H1 (cell line): ENCODE data around the gene PAQR5. TPM values are rescaled to one million over a fixed set of nuclear protein-coding genes. Genes with fewer than 3 reads are reported as not detected.

ENCODE experiments used
- CTCF ChIA-PET: fragments of 300-600 bp; sonication (Branson Sonifier 250); formaldehyde crosslinking; loops from one replicate; lab custom pipeline; 2021; ENCODE audit not compliant: partially characterized antibody; lab: Charles Lee
- POLR2A ChIA-PET: fragments of 300-600 bp; sonication (Branson Sonifier 250); formaldehyde crosslinking; loops from one replicate; lab custom pipeline; 2021; ENCODE audit warnings: inconsistent platforms; ENCODE audit not compliant: partially characterized antibody; lab: Charles Lee
- DNase-seq, 2 experiments: peaks; one replicate each; pipeline versions ENCODE4 v3.0.0 to v3.0.0-alpha.2; 2010 to 2022; ENCODE audit warnings: low spot score in 2 of 2, low read depth in 1 of 2, mixed read lengths in 1 of 2
- FAIRE-seq: peaks from 2 replicates; lab custom pipeline; 2011; peaks lifted over from hg19 to GRCh38; lab: Jason Lieb, UNC
- H2AFZ ChIP-seq: 2 replicates; pipeline ENCODE4 v1.8.1; 2012; ENCODE audit warnings: low read length, inconsistent platforms
- H2AK5ac ChIP-seq: 2 replicates; pipeline ENCODE4 v1.6.1; 2013; ENCODE audit warnings: low read depth, low read length
- H2BK120ac ChIP-seq: replicated peaks from 2 replicates; pipeline ENCODE3; 2013; ENCODE audit warnings: low read depth, low read length, inconsistent platforms
- H2BK12ac ChIP-seq: 2 replicates; pipeline ENCODE4 v1.6.1; 2013; ENCODE audit warnings: low read depth, low read length
- H2BK15ac ChIP-seq: 2 replicates; pipeline ENCODE4 v1.6.1; 2013; ENCODE audit warnings: low read length
- H2BK20ac ChIP-seq: 2 replicates; pipeline ENCODE4 v1.6.1; 2013; ENCODE audit warnings: low read length
- H2BK5ac ChIP-seq: 2 replicates; pipeline ENCODE4 v1.6.1; 2013; ENCODE audit warnings: low read depth, low read length
- H3K14ac ChIP-seq: 2 replicates; pipeline ENCODE4 v1.6.1; 2013; ENCODE audit warnings: inconsistent platforms; ENCODE audit not compliant: insufficient read length
- H3K18ac ChIP-seq: 2 replicates; pipeline ENCODE4 v1.6.1; 2013; ENCODE audit warnings: low read length; ENCODE audit errors: extremely low read depth
- H3K23ac ChIP-seq: 2 replicates; pipeline ENCODE4 v1.6.1; 2013; ENCODE audit warnings: inconsistent platforms; ENCODE audit not compliant: insufficient read length
- H3K23me2 ChIP-seq: 2 replicates; pipeline ENCODE4 v1.6.1; 2013; ENCODE audit warnings: low read depth, low read length
- H3K27ac ChIP-seq: 2 replicates; pipeline ENCODE4 v1.6.1; 2011; ENCODE audit warnings: low read depth, low read length, inconsistent platforms
- H3K27me3 ChIP-seq, 4 experiments: replicated peaks in 1 of 4; 1 replicate in 1 of 4; 2 replicates in 3 of 4; pipeline versions ENCODE4 v1.6.1 to v1.8.1; 2011 to 2013; ENCODE audit warnings: low read length in 3 of 4, mild to moderate bottlenecking in 3 of 4, inconsistent platforms in 2 of 4, mixed read lengths in 2 of 4, moderate library complexity in 1 of 4; ENCODE audit not compliant: control insufficient read depth in 3 of 4, insufficient read depth in 3 of 4; ENCODE audit errors: extremely low read depth in 1 of 4
- H3K36me3 ChIP-seq, 4 experiments: 2 replicates each; pipeline versions ENCODE4 v1.6.1 to v1.8.1; 2011 to 2013; ENCODE audit warnings: mild to moderate bottlenecking in 4 of 4, low read length in 3 of 4, moderate library complexity in 2 of 4, control low read depth in 1 of 4, inconsistent platforms in 1 of 4; ENCODE audit not compliant: insufficient read depth in 4 of 4, control insufficient read depth in 2 of 4
- H3K4ac ChIP-seq: replicated peaks from 2 replicates; pipeline ENCODE3; 2013; ENCODE audit warnings: low read length, low read depth, mixed read lengths, inconsistent platforms; ENCODE audit not compliant: insufficient read length
- H3K4me1 ChIP-seq, 4 experiments: replicated peaks in 1 of 4; 1 replicate in 1 of 4; 2 replicates in 3 of 4; pipeline versions ENCODE4 v1.6.1 to v1.8.1; 2011 to 2013; ENCODE audit warnings: low read length in 3 of 4, inconsistent platforms in 2 of 4, mixed read lengths in 1 of 4; ENCODE audit not compliant: insufficient read depth in 4 of 4, control insufficient read depth in 3 of 4
- H3K4me2 ChIP-seq, 2 experiments: 2 replicates each; pipeline versions ENCODE4 v1.6.1 to v1.8.1; 2011 to 2013; ENCODE audit warnings: low read depth in 2 of 2, low read length in 2 of 2, control low read depth in 1 of 2, inconsistent platforms in 1 of 2, mild to moderate bottlenecking in 1 of 2; ENCODE audit not compliant: insufficient read depth in 1 of 2
- H3K4me3 ChIP-seq, 4 experiments: fragments of 200-600, 300-600 bp in 1 of 4; sonication (generic), shearing (Covaris generic), sonication (Bioruptor Twin) in 1 of 4; 2 replicates each; pipeline versions ENCODE4 v1.5.1 to v1.8.1; 2011 to 2016; ENCODE audit warnings: low read length in 4 of 4, low read depth in 3 of 4, control low read depth in 2 of 4, inconsistent platforms in 2 of 4, mild to moderate bottlenecking in 2 of 4, mixed read lengths in 1 of 4, moderate library complexity in 1 of 4; ENCODE audit not compliant: insufficient read depth in 2 of 4; ENCODE audit errors: extremely low read depth in 1 of 4
- H3K56ac ChIP-seq: replicated peaks from 2 replicates; pipeline ENCODE3; 2013; ENCODE audit warnings: low read depth, mild to moderate bottlenecking, mixed read lengths, low read length, inconsistent platforms; ENCODE audit not compliant: insufficient read length
- H3K79me1 ChIP-seq: 2 replicates; pipeline ENCODE4 v1.6.1; 2013; ENCODE audit warnings: low read depth, low read length, control low read depth
- H3K79me2 ChIP-seq, 2 experiments: 2 replicates each; pipeline versions ENCODE4 v1.6.1 to v1.8.1; 2012 to 2013; ENCODE audit warnings: low read length in 2 of 2, mild to moderate bottlenecking in 2 of 2, inconsistent platforms in 1 of 2; ENCODE audit not compliant: insufficient read depth in 2 of 2, control insufficient read depth in 1 of 2
- H3K9ac ChIP-seq, 4 experiments: replicated peaks in 1 of 4; 1 replicate in 1 of 4; 2 replicates in 3 of 4; pipeline versions ENCODE4 v1.6.1 to v1.8.1; 2011 to 2013; ENCODE audit warnings: low read depth in 3 of 4, low read length in 3 of 4, control low read depth in 2 of 4, mild to moderate bottlenecking in 2 of 4, moderate library complexity in 2 of 4, inconsistent platforms in 1 of 4; ENCODE audit errors: extremely low read depth in 1 of 4
- H3K9me3 ChIP-seq, 2 experiments: 2 replicates each; pipeline versions ENCODE4 v1.6.1 to v1.8.1; 2012 to 2013; ENCODE audit warnings: mild to moderate bottlenecking in 2 of 2, moderate library complexity in 2 of 2, control low read depth in 1 of 2, inconsistent platforms in 1 of 2, low read depth in 1 of 2, low read length in 1 of 2, mixed read lengths in 1 of 2; ENCODE audit not compliant: insufficient read depth in 2 of 2
- H4K20me1 ChIP-seq, 2 experiments: replicated peaks in 1 of 2; 2 replicates each; pipeline versions ENCODE3 to v1.8.1; 2011 to 2013; ENCODE audit warnings: inconsistent platforms in 2 of 2, low read length in 2 of 2, mild to moderate bottlenecking in 1 of 2; ENCODE audit not compliant: insufficient read depth in 2 of 2, control insufficient read depth in 1 of 2
- H4K5ac ChIP-seq: 2 replicates; pipeline ENCODE4 v1.6.1; 2013; ENCODE audit warnings: low read length, low read depth, mixed read lengths, inconsistent platforms; ENCODE audit not compliant: insufficient read length
- H4K8ac ChIP-seq: 2 replicates; pipeline ENCODE4 v1.8.0; 2013; ENCODE audit warnings: mild to moderate bottlenecking, moderate library complexity, low read length, inconsistent platforms; ENCODE audit not compliant: insufficient read depth; ENCODE audit errors: extremely low read depth
- H4K91ac ChIP-seq: replicated peaks from 2 replicates; pipeline ENCODE3; 2013; ENCODE audit warnings: low read length, mixed read lengths, inconsistent platforms; ENCODE audit not compliant: insufficient read length
- ASH2L ChIP-seq: fragments of 200-600, 300-600 bp; sonication (generic); IDR thresholded peaks from one replicate; pipeline ENCODE4 v1.7.1; 2017; ENCODE audit warnings: low read length
- CHD2 ChIP-seq: IDR thresholded peaks from 2 replicates; pipeline ENCODE4 v1.6.1; 2012; ENCODE audit warnings: low read length, improper control_type of control experiment
- CREB1 ChIP-seq: IDR thresholded peaks from 2 replicates; pipeline ENCODE4 v1.6.1; 2012; ENCODE audit warnings: inconsistent platforms
- EGR1 ChIP-seq: IDR thresholded peaks from 2 replicates; pipeline ENCODE4 v1.6.1; 2011; ENCODE audit warnings: low read depth, low read length, borderline replicate concordance
- KDM4A ChIP-seq: IDR thresholded peaks from one replicate; pipeline ENCODE4 v1.7.1; 2012; ENCODE audit warnings: low read depth, mild to moderate bottlenecking, moderate library complexity, low read length, inconsistent platforms; ENCODE audit not compliant: severe bottlenecking
- POLR2AphosphoS5 ChIP-seq: IDR thresholded peaks from 2 replicates; pipeline ENCODE4 v1.6.1; 2011; ENCODE audit warnings: low read depth, low read length
- SP1 ChIP-seq: IDR thresholded peaks from 2 replicates; pipeline ENCODE4 v1.6.1; 2011; ENCODE audit warnings: low read depth, low read length
- SP4 ChIP-seq: IDR thresholded peaks from 2 replicates; pipeline ENCODE4 v1.6.1; 2012; ENCODE audit warnings: low read length, inconsistent platforms
- SRF ChIP-seq: IDR thresholded peaks from 2 replicates; pipeline ENCODE4 v1.6.1; 2011; ENCODE audit warnings: mild to moderate bottlenecking, low read depth, low read length, moderate library complexity
- TCF12 ChIP-seq: IDR thresholded peaks from 2 replicates; pipeline ENCODE4 v1.6.1; 2011; ENCODE audit warnings: low read depth, mild to moderate bottlenecking, low read length
- TEAD4 ChIP-seq: IDR thresholded peaks from 2 replicates; pipeline ENCODE4 v1.6.1; 2012; ENCODE audit warnings: low read depth, low read length, inconsistent platforms, mixed read lengths
- WGBS, 2 experiments: shearing (Covaris generic) in 1 of 2; methylation state at CpG; one replicate each; pipeline versions ENCODE4 v1.1.6 to v1.1.7; 2013 to 2015; ENCODE audit warnings: low lambda C conversion rate in 2 of 2, mixed read lengths in 2 of 2, inconsistent platforms in 1 of 2, low coverage in 1 of 2, missing lambda C conversion rate in 1 of 2; ENCODE audit not compliant: insufficient replicate concordance in 2 of 2, insufficient coverage in 1 of 2, insufficient read length in 1 of 2; ENCODE audit errors: extremely low coverage in 1 of 2, missing lambda C conversion rate in 1 of 2; 5-methylcytosine and 5-hydroxymethylcytosine counted together
- polyA plus RNA-seq, 7 experiments: library from polyadenylated mRNA; depleted of rRNA in 3 of 7; stranded (reverse) in 5 of 7; unstranded in 2 of 7; fragments of >200 nt in 5 of 7; fragments of 200-250 nt in 2 of 7; gene quantifications; 1 replicate in 5 of 7; 2 replicates in 1 of 7; 4 replicates in 1 of 7; pipeline versions ENCODE4 v1.2.1 to v1.2.3, GENCODE V29; 2011 to 2013; ENCODE audit warnings: missing spikeins in 2 of 7, mixed read lengths in 2 of 7
- total RNA-seq: library from RNA; stranded (reverse); fragmentation: NEBNext Ultra II Directional; extraction: Animal tissue kit (Norgen Biotek cat#: 25700); gene quantifications from 2 replicates; pipeline ENCODE4 v1.2.1, GENCODE V29; 2021
- TF ChIP-seq, protein P1 (sequence below), 3 experiments: IDR thresholded peaks; 1 replicate in 2 of 3; 2 replicates in 1 of 3; pipeline versions ENCODE4 v1.5.1 to v1.6.1; 2011; ENCODE audit warnings: low read length in 3 of 3, mild to moderate bottlenecking in 3 of 3, inconsistent platforms in 2 of 3, low read depth in 1 of 3, moderate library complexity in 1 of 3; ENCODE audit not compliant: insufficient read depth in 1 of 3; ENCODE audit errors: control extremely low read depth in 1 of 3

PAQR5 gene
- total and polyA plus RNA-seq, 2 of the 8 experiments (the other 6 are each of a cell fraction or from before 2014, with no cell fraction given) = 8.7 to 18.1 TPM

- no peak overlapping the region for H2BK20ac ChIP-seq
- H2BK12ac ChIP-seq = no peak overlapping the region
- FAIRE-seq = no peak
- H4K5ac ChIP-seq = no peak overlapping the region
- no peak overlapping the region for H3K4me3 ChIP-seq
- H3K27ac ChIP-seq = no peak overlapping the region
- H3K9me3 ChIP-seq = no peaks in the 10 kb centered on the region
- no peak for DNase-seq
- no peak overlapping the region for H3K4me2 ChIP-seq
- peaks cover 0 to 6% (median 3%) of the 10 kb centered on the region in 4 experiments; a peak in 4 of 7 replicates for H3K4me1 ChIP-seq
- no peak overlapping the region for H4K91ac ChIP-seq
- no peaks in the 10 kb centered on the region for H3K23me2 ChIP-seq
- H2BK120ac ChIP-seq = no peak overlapping the region
- H4K20me1 ChIP-seq = peaks cover 0 to 1% of the 10 kb centered on the region in 2 experiments
- H3K36me3 ChIP-seq = no peaks in the 10 kb centered on the region
- 82% methylated on average over 9 of the region's 9 CpGs; no CpG with 5 or more reads in 1 of the 2 experiments for WGBS, 2 experiments
- POLR2A ChIA-PET = interaction anchor here (0.7 kb wide), 1 partner anchor 141 kb away, joined by 3 read pairs; no protein-coding TSS in a partner anchor
- no peak overlapping the region for H2AK5ac ChIP-seq
- no peak overlapping the region for H3K56ac ChIP-seq
- no peaks in the 10 kb centered on the region for H3K27me3 ChIP-seq
- no peaks in the 10 kb centered on the region; the same call in none of the 2 replicates for H3K79me1 ChIP-seq
- H2BK15ac ChIP-seq = no peak overlapping the region
- no peak overlapping the region for H2BK5ac ChIP-seq
- H3K14ac ChIP-seq = no peak overlapping the region
- no peak overlapping the region for H3K4ac ChIP-seq
- no peak overlapping the region for H4K8ac ChIP-seq
- no peak overlapping the region for H3K23ac ChIP-seq
- H3K79me2 ChIP-seq = no peaks in the 10 kb centered on the region
- H2AFZ ChIP-seq = no peak overlapping the region
- H3K18ac ChIP-seq = no peak overlapping the region
- no peak overlapping the region for H3K9ac ChIP-seq
- CTCF ChIA-PET = interaction anchor here (0.7 to 1.6 kb wide), 5 partner anchors 11 to 524 kb away, joined by 3 to 5 read pairs (median 3); no protein-coding TSS in a partner anchor
- TF ChIP-seq CHD2 = no peak
- TF ChIP-seq POLR2AphosphoS5 = no peak
- TF ChIP-seq ASH2L = no peak
- TF ChIP-seq, protein P1, sequence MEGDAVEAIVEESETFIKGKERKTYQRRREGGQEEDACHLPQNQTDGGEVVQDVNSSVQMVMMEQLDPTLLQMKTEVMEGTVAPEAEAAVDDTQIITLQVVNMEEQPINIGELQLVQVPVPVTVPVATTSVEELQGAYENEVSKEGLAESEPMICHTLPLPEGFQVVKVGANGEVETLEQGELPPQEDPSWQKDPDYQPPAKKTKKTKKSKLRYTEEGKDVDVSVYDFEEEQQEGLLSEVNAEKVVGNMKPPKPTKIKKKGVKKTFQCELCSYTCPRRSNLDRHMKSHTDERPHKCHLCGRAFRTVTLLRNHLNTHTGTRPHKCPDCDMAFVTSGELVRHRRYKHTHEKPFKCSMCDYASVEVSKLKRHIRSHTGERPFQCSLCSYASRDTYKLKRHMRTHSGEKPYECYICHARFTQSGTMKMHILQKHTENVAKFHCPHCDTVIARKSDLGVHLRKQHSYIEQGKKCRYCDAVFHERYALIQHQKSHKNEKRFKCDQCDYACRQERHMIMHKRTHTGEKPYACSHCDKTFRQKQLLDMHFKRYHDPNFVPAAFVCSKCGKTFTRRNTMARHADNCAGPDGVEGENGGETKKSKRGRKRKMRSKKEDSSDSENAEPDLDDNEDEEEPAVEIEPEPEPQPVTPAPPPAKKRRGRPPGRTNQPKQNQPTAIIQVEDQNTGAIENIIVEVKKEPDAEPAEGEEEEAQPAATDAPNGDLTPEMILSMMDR (IDR thresholded peaks at IDR 0.05; ENCODE audit: control extremely low read depth in 1 of 3, insufficient read depth in 1 of 3, low read depth in 1 of 3, low read length in 3 of 3) = no peak
- no peak for TF ChIP-seq SRF
- no peak for TF ChIP-seq SP1
- TF ChIP-seq SP4 = no peak
- no peak for TF ChIP-seq TCF12
- TF ChIP-seq EGR1 = no peak
- TF ChIP-seq KDM4A = no peak
- no peak for TF ChIP-seq CREB1
- no peak for TF ChIP-seq TEAD4
Observed at GRCh38 chr15:69315402-69316110, 16.8 kb downstream of the PAQR5 start.
